NCI-H1092 treated with DMSO at 0.1 percent for 48 hours (cell line): ENCODE data around the gene NADSYN1.
"Not testable (repeated sequence)": the region's sequence is repeated elsewhere in the genome, so short reads cannot be mapped to it uniquely, and the experiment has no call there.

ENCODE experiments used
- DNase-seq: peaks from one replicate; lab custom pipeline; 2025; lab: John Stamatoyannopoulos, UW

The NADSYN1 gene

GRCh38 chr11:71453037-71453917, at the start of gene NADSYN1:
Gene NADSYN1, plus strand, starts transcription at chr11:71453203. Its CDS starts 94 bp downstream, at chr11:71453297.
- DNase-seq: peak; percentile 95

DNA sequence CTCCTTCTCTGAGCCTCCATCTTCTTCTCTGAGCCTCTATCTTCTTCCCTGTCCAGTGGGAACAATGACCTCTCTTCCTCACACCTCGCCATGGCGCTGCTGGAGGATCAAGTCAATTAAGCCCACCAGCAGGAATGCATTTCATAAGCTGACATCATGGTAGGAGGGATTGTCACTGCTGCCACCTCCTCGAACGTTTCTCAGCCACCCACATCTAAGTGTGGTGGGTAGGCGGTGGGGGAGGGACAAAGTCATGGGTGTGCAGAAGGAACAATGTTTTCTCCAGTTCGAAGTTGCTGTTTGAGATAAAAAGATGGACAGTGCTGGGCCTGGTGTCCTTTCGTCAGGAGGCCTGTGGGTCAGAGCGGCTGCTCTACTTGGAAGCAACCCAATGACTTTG, 48.8 kb upstream of the NADSYN1 start:
- DNase-seq: no peak

- peak; percentile 34 for DNase-seq
These were observed 46.3 kb upstream of the NADSYN1 start for GRCh38 chr11:71406681-71407080.

DNA sequence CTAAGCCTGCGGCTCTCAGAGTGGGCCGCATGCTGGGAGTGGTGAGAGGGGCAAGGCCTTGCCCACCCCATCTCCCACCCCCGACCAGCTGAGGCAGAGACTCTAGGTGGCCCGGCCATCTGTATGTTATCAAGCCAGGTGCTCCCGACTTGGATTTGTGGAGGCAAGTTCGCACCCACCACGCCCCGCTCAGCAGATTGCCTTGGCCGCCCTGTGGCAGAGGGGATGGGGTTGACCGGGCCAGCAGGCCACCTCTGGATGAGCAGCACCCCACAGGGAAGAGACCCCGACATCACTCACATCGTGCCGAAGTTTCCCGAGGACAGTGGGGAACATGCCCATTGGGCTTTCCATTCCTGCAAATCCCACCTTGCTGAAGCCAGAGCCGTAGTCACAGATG, 45.6 kb upstream of the NADSYN1 start:
- no peak for DNase-seq

- DNase-seq: no peak
These were observed 44.2 kb upstream of the NADSYN1 start for GRCh38 chr11:71408826-71409225.

DNA sequence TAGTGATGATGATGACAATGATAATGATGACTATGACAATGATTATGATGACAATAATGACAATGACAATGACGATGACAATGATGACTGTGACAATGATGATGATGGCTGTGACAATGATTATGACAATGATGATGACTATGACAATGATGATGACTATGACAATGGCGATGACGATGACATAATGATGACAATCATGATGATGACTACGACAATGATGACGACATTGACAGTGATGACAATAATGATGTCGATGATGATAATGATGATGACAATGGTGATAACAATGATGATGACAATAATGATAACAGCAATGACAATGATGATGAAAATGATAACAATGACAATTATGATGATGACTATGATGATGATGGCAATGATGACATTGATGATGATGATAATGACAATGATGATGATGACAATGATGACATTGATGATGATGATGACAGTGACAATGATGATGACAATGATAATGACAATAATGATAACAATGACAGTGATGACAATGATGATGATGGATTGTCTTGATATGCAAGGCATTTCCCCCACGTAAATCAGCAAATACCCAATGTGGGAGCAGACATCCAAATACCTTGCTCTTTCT, 42.5 kb upstream of the NADSYN1 start:
- DNase-seq: no peak

DNA sequence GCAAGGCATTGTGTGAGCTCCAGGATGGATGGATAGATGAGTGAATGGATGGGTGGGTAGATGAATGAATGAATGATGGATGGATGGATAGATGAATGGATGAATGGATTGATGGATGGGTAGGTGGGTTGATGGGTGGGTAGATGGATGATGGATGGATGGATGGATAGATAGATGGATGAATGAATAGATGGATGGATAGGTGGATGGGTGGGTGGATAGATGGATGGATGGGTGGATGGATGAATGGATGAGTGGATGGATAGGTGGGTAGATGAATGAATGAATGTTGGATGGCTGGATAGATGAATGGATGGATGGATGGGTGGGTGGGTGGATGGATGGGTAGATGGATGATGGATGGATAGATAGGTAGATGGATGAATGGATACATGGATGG, 38.4 kb upstream of the NADSYN1 start:
- no peak for DNase-seq

DNA sequence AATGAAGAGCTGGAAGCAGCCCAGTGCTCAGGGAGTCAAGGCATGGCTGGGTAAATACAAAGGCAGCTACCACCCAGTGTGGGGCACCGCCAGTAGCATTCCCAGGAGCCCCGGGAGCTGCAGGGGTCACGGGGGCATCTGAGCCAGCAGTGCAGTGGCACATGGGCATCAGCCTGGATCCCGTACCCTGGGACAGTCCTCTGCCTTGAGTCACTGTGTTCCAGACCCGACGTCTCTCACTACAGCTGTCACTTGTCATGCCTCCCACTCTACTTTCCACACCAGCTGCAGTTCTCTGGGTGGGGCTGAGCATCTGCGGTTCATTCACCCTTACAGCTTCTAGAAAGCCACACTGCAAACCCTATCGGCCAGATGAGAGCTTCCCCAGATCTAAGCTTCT, 34.4 kb upstream of the NADSYN1 start:
- no peak for DNase-seq

DNA sequence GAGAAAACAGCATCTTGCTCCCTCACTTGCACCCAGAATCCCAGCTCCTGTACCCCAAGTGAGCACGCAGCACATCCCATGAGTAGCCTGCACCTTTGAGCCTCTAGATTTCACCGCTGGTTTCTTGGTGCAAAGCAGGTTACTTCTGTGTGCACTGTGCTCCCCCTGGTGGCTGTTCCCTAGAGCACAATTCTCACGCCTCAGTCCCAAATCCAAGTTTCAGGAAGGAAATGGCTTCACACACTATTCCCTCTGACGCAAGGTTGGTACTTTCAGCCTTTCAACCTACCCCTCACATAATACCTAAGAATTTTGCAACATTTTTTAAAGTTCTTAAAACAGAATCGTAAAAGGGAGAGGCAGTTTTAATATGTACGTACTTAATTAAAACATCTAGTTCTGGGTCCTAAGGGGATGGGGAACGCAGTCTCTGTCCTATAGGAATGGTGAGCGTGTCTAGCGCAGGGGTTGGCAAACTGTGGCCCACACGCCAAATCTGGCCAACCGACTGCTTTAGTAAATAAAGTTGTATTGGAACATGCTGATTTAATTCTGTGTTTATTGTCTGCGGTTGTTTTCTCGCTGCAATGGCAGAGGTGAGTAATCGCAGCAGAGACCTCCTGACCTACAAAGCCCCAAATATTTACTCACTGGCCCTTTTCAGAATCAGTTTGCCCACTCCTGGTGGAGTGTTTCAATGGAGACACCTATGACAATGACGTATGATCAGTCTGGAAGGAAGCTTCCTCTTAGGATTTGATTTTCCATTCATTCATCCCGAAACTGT, 32.4 kb upstream of the NADSYN1 start:
- DNase-seq: peak; percentile 83

DNA sequence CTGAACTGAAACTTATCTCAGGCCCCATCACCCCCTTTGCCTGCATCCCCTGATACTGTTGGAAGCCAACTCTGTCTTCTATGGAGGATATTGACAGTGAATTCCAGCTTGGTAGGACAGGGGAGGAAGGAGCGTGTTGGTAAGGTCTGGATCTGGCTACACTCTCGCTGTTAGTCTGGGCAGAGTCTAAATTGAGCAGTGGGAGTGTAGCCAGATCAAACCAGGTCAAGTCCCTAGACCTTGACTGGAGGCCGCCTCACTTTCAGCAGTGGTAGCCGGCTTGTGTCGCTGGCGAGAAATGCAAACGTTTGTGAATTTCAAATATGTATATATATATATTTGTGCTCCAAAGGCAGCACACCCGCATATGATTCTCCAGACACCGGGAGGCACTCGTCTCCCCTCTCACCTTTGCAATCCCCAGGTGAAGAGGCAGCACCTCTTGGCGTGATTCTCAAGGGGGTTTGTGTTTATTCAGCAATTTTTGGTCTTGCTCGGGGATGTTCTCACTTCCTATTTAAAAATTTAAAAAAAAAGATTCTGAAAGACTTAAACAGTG, 31.5 kb upstream of the NADSYN1 start:
- no peak for DNase-seq

DNA sequence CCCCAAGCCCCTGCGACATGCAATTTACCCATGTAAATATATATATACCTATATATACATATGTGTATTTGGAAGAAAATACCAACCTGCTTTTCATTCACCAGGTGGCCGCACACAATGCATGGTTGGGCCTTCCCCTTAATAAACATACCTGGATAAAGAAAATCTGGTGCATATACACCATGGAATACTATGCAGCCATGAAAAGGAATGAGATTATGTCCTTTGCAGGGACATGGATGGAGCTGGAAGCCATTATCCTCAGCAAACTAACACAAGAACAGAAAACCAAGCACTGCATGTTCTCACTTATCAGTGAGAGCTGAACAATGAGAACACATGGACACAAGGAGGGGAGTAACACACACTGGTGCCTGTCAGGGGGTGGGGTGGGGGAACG, 30.7 kb upstream of the NADSYN1 start:
- DNase-seq: not testable (repeated sequence)

DNA sequence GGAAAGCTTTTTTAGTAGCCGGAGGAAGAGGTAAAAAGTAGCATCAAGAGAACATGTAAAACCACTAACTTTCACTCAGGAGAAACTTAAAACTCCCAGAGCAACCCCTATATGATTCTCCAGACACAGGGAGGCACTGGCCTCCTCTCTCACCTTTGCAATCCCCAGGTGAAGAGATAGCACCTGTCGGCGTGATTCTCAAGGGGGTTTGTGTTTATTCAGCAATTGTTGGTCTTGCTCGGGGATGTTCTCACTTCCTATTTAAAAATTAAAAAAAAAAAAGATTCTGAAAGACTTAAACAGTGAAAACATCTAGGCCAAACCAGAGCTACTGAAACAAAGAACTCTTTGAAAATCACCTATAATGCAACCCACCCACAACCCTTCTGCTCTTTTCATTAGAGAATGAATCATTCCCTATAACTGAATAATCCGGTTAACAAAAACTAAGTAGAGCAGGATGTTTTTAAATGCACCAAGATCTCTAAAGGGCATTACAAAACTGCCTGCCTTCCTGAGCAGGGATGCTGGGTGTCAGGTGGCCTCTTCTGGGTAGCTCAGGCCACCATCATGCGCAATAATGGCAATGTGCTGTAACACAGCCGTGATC, 29.7 kb upstream of the NADSYN1 start:
- no peak for DNase-seq

DNA sequence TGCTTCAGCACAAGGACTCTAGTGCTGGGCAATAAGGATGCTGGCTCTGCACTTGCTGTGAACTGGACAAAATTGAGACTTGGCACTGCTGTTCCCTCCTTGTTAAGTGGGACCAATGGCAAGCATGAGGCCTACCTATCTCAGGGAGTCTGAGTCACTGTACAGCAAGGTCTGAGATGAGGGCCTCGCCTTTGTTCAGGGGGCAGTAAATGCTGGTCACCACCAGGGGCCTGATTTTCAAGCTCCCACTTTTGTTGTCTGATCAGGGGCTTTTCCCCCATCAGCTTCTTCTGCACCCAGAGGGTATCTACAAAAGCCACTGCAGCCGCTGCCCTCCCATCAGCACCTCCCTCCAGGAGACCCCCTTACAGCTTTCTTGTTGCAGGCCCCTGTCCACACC, 27.6 kb upstream of the NADSYN1 start:
- no peak for DNase-seq

DNA sequence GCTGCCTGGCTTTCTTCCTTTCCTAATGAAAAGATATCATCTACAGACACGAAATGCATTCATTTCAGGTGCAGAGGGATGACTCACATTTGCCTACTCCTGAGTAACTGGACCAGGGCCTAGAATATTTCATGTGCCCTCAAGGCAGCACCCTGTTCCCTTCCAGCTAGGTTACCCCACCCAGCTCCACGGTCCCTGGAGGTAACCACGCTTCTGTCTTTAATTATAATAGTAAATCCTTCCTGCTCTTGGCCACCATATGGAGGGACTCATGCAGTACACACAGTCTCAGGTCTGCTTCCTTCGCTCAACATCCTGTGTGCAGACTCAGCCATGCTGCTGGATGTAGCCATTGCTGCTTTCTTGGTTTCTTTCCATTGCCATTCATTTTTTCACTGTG, 27.1 kb upstream of the NADSYN1 start:
- no peak for DNase-seq

DNA sequence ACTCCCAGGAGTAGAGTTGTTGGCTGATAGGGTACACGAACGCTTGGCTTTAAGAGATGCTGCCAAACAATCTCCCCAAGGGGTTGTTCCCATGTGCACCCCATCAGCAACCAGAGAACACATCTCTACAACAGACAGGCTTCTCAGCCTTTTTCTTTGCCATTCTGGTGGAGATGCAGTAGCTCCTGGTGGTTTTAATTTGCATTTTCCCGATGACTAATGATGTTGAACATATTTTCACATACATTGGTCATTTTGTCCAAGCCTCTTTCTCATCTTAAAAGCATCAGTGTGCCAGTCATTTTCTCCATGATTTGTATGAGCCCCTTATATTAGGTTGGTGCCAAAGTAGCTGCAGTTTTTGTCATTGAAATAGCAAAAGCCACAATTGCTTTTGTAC, 26.6 kb upstream of the NADSYN1 start:
- DNase-seq: no peak

GRCh38 chr11:71428861-71429435, 24.1 kb upstream of the NADSYN1 start:
- no peak for DNase-seq

DNA sequence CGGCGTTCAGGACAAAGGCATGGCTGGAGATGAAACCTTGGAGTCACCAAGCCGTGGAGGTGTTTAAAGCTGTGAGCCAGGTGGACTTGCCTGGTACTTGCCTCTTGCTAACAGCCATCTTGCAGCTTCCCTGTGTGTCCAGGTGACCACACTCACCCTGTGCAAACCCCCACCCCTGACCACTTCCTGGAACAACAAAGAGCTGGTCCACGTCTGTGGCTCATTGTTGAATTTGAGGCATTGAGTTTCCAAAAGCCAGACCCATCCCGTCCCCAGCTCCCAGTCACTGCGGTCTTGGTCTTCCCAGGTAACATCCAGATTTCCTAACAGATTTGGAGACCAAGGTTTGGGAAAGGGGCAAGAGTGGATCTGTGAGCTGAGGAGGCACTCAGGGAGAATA, 23.3 kb upstream of the NADSYN1 start:
- DNase-seq: no peak

GRCh38 chr11:71430166-71430565, 22.8 kb upstream of the NADSYN1 start:
- DNase-seq: no peak

GRCh38 chr11:71431271-71431670, 21.7 kb upstream of the NADSYN1 start:
- no peak for DNase-seq

DNA sequence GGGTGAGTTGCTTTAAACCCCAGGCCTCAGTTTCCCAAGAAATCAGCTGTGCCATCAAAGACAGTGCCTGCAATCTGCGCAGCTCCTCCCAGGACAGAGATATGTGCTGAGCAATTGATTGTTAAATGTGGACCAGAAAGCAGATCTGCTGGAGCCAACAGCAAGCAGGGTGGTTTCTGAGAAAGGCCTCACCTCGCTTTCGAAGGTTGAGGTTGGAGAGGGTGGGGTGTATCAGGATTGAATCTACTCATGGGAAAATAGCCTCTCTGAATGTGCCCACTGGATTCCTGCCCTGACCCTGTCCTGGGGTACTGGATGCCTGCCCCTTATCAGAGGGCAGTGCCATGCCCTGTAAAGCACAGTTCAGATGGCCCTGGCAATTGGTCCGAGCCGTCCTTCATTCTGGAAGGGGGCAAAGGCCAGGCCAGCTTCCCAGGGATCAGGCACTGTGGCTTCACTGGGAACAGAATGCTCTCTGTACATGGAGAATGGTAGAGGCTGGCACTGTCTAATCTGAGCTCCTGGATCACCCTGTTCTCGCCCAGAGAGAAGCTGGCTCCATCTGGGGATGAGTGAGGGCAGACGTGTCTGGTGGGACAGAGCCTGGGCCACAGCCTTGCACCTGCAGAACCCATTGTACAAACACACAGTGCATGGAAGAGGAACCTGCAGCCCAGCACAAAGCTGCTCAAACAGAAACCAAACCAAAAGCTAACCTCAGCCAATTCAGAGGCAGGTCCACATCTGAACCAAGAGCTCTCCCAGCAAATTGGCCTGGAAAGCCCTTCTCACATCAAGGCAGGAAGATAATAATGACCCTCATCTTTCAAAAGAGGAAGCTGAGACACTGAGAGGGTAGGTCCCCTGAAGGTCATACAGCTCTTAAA, 20.0 kb upstream of the NADSYN1 start:
- no peak for DNase-seq
